H1 (cell line): ENCODE results near the gene CACNA1B. TPM values are rescaled to one million over a fixed set of nuclear protein-coding genes. Genes with fewer than 3 reads are reported as not detected.

ENCODE experiments used
- ASH2L ChIP-seq: fragments of 200-600, 300-600 bp; sonication (generic); IDR thresholded peaks from one replicate; pipeline ENCODE4 v1.7.1; 2017; ENCODE audit warnings: low read length
- CBX8 ChIP-seq: fragments of 300-800, 300-1000 bp; sonication (generic); IDR thresholded peaks from 2 replicates; pipeline ENCODE4 v1.7.1; 2016; ENCODE audit warnings: low read depth, low read length, borderline replicate concordance
- CHD2 ChIP-seq: IDR thresholded peaks from 2 replicates; pipeline ENCODE4 v1.6.1; 2012; ENCODE audit warnings: low read length, improper control_type of control experiment
- HDAC2 ChIP-seq, 2 experiments: fragments of 300-600 bp in 1 of 2; sonication (generic) in 1 of 2; IDR thresholded peaks; 2 replicates each; pipeline ENCODE4 v1.6.1; 2011 to 2012; ENCODE audit warnings: low read depth in 2 of 2, low read length in 2 of 2, mild to moderate bottlenecking in 2 of 2, moderate library complexity in 2 of 2, borderline replicate concordance in 1 of 2, inconsistent platforms in 1 of 2
- HDAC6 ChIP-seq: IDR thresholded peaks from one replicate; pipeline ENCODE4 v1.7.1; 2012; ENCODE audit warnings: low read depth, mild to moderate bottlenecking, inconsistent platforms, low read length, moderate library complexity
- RAD21 ChIP-seq, 2 experiments: IDR thresholded peaks in 1 of 2; conservative IDR thresholded peaks in 1 of 2; 2 replicates each; pipeline ENCODE4 v1.6.1; 2011; ENCODE audit warnings: low read depth in 2 of 2, low read length in 2 of 2, improper control_type of control experiment in 1 of 2, inconsistent platforms in 1 of 2, mild to moderate bottlenecking in 1 of 2, moderate library complexity in 1 of 2
- RFX5 ChIP-seq: IDR thresholded peaks from 2 replicates; pipeline ENCODE4 v1.6.1; 2011; ENCODE audit warnings: low read depth, low read length, improper control_type of control experiment, borderline replicate concordance
- SUZ12 ChIP-seq: fragments of 200-600 bp; sonication (generic); IDR thresholded peaks from 2 replicates; pipeline ENCODE4 v1.6.1; 2012; ENCODE audit warnings: mild to moderate bottlenecking, inconsistent platforms, low read length, moderate library complexity, mixed read lengths
- TAF1 ChIP-seq: IDR thresholded peaks from 2 replicates; pipeline ENCODE4 v1.6.1; 2011; ENCODE audit warnings: mild to moderate bottlenecking, low read depth, low read length
- polyA plus RNA-seq, 7 experiments: library from polyadenylated mRNA; depleted of rRNA in 3 of 7; stranded (reverse) in 5 of 7; unstranded in 2 of 7; fragments of >200 nt in 5 of 7; fragments of 200-250 nt in 2 of 7; gene quantifications; 1 replicate in 5 of 7; 2 replicates in 1 of 7; 4 replicates in 1 of 7; pipeline versions ENCODE4 v1.2.1 to v1.2.3, GENCODE V29; 2011 to 2013; ENCODE audit warnings: missing spikeins in 2 of 7, mixed read lengths in 2 of 7
- total RNA-seq: library from RNA; stranded (reverse); fragmentation: NEBNext Ultra II Directional; extraction: Animal tissue kit (Norgen Biotek cat#: 25700); gene quantifications from 2 replicates; pipeline ENCODE4 v1.2.1, GENCODE V29; 2021
- TF ChIP-seq, protein P1 (sequence below): fragments of 300-600 bp; sonication (generic); IDR thresholded peaks from 2 replicates; pipeline ENCODE4 v1.7.1; 2012; ENCODE audit warnings: low read length, moderate library complexity, mild to moderate bottlenecking, inconsistent platforms; ENCODE audit not compliant: insufficient replicate concordance

CACNA1B gene
- total and polyA plus RNA-seq, 2 of the 8 experiments (the other 6 are each of a cell fraction or from before 2014, with no cell fraction given): 1.5 to 5.7 TPM

DNA sequence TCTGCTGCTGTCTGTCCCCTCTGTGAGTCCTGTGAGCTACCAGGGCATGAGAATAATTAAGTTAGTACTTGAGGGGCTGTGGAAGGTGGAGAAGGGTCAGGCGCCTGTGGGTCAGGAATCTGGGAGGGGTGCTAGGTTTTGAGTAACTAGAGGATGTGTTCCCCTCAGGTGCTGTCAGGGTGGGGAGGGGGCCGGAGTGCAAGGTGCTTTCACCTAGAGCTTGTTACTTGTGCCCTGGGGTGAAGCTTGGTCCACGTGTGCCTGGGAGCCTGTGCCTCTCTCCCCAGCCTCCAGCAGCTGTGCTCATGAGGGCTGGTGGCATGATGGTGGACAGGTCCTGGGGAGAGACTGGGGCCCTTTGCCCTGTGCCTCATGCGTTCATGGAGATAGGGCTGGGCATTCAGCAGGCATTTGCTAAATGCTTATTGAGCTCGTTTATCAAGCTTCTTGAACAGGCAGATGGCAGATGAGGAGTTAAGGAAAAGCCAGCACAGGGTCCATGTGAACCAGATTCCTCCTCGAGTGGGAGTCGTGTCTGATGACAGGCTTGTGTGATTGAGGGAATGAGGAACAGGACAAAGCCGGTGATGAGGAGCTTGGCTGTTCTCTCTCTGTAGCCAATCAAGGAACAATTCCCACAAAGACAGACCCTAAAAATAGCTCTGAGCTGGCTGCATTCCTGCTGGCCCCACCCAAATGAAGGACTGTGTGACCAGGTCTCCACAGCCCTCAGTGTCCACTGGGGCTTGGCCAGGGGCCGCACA, 40.9 kb downstream of the CACNA1B start (continued):
- TF ChIP-seq, protein P1, sequence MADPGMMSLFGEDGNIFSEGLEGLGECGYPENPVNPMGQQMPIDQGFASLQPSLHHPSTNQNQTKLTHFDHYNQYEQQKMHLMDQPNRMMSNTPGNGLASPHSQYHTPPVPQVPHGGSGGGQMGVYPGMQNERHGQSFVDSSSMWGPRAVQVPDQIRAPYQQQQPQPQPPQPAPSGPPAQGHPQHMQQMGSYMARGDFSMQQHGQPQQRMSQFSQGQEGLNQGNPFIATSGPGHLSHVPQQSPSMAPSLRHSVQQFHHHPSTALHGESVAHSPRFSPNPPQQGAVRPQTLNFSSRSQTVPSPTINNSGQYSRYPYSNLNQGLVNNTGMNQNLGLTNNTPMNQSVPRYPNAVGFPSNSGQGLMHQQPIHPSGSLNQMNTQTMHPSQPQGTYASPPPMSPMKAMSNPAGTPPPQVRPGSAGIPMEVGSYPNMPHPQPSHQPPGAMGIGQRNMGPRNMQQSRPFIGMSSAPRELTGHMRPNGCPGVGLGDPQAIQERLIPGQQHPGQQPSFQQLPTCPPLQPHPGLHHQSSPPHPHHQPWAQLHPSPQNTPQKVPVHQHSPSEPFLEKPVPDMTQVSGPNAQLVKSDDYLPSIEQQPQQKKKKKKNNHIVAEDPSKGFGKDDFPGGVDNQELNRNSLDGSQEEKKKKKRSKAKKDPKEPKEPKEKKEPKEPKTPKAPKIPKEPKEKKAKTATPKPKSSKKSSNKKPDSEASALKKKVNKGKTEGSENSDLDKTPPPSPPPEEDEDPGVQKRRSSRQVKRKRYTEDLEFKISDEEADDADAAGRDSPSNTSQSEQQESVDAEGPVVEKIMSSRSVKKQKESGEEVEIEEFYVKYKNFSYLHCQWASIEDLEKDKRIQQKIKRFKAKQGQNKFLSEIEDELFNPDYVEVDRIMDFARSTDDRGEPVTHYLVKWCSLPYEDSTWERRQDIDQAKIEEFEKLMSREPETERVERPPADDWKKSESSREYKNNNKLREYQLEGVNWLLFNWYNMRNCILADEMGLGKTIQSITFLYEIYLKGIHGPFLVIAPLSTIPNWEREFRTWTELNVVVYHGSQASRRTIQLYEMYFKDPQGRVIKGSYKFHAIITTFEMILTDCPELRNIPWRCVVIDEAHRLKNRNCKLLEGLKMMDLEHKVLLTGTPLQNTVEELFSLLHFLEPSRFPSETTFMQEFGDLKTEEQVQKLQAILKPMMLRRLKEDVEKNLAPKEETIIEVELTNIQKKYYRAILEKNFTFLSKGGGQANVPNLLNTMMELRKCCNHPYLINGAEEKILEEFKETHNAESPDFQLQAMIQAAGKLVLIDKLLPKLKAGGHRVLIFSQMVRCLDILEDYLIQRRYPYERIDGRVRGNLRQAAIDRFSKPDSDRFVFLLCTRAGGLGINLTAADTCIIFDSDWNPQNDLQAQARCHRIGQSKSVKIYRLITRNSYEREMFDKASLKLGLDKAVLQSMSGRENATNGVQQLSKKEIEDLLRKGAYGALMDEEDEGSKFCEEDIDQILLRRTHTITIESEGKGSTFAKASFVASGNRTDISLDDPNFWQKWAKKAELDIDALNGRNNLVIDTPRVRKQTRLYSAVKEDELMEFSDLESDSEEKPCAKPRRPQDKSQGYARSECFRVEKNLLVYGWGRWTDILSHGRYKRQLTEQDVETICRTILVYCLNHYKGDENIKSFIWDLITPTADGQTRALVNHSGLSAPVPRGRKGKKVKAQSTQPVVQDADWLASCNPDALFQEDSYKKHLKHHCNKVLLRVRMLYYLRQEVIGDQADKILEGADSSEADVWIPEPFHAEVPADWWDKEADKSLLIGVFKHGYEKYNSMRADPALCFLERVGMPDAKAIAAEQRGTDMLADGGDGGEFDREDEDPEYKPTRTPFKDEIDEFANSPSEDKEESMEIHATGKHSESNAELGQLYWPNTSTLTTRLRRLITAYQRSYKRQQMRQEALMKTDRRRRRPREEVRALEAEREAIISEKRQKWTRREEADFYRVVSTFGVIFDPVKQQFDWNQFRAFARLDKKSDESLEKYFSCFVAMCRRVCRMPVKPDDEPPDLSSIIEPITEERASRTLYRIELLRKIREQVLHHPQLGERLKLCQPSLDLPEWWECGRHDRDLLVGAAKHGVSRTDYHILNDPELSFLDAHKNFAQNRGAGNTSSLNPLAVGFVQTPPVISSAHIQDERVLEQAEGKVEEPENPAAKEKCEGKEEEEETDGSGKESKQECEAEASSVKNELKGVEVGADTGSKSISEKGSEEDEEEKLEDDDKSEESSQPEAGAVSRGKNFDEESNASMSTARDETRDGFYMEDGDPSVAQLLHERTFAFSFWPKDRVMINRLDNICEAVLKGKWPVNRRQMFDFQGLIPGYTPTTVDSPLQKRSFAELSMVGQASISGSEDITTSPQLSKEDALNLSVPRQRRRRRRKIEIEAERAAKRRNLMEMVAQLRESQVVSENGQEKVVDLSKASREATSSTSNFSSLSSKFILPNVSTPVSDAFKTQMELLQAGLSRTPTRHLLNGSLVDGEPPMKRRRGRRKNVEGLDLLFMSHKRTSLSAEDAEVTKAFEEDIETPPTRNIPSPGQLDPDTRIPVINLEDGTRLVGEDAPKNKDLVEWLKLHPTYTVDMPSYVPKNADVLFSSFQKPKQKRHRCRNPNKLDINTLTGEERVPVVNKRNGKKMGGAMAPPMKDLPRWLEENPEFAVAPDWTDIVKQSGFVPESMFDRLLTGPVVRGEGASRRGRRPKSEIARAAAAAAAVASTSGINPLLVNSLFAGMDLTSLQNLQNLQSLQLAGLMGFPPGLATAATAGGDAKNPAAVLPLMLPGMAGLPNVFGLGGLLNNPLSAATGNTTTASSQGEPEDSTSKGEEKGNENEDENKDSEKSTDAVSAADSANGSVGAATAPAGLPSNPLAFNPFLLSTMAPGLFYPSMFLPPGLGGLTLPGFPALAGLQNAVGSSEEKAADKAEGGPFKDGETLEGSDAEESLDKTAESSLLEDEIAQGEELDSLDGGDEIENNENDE: no peak
- TF ChIP-seq ASH2L (no peak), RFX5 (no peak), TAF1 (no peak), RAD21 (IDR thresholded peaks at IDR 0.05 in 1 of 2, conservative IDR thresholded peaks at IDR 0.05 in 1 of 2; ENCODE audit: low read depth in 2 of 2, low read length in 2 of 2) (no peak), SUZ12 (no peak), HDAC6 (no peak), HDAC2 (IDR thresholded peaks at IDR 0.05; ENCODE audit: borderline replicate concordance in 1 of 2, low read depth in 2 of 2, low read length in 2 of 2) (no peak), CHD2 (no peak), CBX8 (no peak)
